HG03469 (cell line): Measurements from ENCODE around the gene CNDP2.
A peak's percentile ranks its signal among the peaks of the same experiment; 100 is the strongest.

Source experiments
- ATAC-seq: cut with Tn5 transposase; IDR thresholded peaks from one replicate; pipeline ENCODE4 v1.9.1; 2021; ENCODE audit warnings: mild to moderate bottlenecking, moderate library complexity, moderate number of reproducible peaks; ENCODE audit not compliant: unreplicated experiment

The CNDP2 gene

DNA sequence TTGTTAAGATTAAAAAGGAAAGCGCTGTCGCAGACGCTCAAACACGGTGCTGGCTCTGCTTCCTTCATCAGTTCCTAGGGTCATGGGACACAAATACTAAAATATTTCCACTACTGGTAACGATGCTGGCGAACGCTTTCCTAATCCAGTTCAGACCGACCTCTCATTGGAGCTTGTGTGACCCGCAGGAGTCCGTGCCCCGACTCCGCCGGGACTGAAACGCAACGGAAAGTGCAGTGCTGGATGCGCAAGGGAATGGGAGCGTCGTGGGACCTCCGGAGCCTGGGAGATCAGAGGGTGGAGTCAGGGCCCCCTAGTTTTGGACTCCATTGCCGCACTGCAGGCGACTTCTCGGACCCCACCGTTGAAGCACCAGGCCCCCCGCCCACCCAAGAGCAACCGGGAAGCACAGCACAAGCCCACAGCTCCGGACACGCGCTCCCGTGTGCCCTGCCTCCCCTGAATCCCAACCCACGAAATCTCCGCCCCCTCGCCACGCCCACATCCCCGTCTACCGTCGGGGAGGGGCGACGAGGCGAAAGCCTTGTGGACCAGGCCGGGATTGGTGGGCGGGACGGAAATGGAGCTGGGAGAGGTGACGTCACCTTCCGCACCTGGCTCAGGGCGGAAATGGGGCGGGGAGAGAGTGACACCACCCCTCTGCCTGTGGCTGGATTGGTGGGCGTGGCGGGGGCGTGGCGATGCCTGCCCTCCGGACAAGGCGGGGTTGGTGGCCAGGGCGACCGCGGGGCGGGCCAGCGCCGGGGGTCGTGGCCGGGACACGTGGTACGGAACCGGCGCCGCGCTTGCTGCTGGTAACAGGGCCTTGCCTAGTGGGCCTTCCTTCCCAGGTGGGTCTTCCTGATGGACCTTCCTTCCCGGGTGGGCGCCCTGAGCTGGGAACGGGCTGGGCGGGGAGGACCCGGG is at the start of gene CNDP2:
Gene CNDP2, plus strand, starts transcription at position 783 of the 927 bp plus-strand sequence. CDS start 3,611 bp downstream, outside the sequence.
- peak; percentile 53 for ATAC-seq

DNA sequence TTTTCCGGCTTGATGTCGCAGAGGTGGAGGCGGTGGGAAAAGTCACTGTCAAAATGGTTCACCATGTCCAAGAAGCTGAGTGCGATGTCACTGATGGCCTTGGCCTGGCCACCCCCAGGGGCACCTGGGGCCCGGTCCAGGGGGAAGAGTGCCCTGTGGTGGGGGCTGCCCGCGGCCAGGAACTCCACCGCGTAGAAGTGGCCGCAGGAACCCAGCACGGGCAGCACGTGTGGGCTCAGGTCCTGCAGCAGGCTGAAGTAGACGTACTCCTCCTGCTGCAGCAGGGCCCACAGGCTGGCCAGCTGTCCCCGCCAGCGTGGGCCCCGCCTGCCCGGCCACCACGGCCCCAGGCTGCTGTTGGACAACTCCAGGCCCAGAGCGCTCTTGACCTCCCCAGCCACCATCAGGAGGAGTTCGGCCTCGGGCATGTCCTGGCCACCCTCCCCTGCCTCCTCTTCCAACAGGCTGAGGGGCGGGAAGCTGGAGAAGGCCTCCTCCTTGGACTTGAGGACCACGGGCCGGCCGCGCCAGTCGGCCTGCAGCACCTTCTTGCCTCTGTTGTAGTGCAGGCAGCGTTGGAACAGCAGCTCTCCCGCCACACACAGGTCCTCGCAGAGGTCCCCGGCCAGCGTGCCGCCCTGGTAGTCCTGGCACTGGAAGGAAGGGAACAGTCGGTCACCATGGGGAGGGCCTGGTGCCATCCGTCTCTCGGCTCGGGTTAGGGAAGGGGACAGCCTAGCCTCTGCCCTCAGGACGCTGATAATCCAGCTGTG is 49.3 kb upstream of the CNDP2 start:
- ATAC-seq = no peak

DNA sequence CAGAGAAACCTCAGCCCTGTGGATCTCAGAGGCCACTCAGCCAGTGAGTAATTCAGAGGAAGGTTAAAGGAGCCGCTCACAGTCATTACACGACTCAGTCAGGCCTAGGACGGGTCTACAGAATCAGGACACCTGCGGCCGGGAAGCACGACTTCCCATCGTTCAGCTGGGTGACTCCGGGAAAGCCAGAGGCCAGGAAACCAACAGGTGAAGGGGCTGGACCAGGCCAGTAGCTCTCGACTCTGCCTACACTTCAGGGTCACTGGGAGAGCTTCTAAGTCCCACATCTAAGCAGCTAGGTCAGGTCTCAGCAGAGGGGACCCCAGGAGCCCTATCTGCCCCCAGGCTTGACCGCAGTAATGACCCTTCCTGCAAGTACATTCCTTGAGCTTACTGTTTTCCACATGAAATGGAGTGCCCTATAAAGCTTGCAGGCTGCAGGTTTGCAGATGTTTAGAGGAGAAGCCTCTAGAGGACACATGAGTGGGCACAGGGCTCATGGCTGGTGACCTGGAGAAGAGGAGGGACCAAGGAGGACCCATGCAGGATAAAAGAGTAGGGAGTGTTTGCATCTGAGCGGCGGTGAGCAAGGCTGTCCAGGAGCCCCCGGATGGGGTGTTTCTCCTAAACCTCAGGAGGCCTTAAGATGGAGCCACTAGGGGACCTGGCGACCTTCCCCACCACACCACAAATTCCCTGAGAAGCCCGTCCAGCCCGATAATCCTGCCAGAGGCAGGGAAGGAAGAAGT is 48.6 kb upstream of the CNDP2 start:
- ATAC-seq = no peak

DNA sequence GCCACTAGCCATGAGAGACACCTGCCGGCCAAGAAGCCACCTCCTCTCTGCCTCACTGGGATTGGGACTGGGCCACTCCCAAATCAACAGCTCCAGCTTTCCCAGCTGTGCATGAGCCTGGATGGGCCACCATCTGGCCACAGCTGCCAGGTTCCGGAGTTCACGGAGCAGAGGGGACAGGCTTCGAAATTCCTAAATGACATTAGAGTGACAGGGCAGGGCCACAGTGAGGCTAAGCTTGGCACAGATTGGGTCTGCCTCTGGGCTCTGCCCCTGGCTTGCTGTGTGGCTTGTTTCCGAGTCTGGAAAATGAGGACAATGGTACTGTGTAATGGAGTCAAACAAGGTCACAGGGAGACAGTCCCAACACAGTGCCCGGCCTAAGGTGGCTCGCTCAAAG is 45.5 kb upstream of the CNDP2 start:
- no peak for ATAC-seq

DNA sequence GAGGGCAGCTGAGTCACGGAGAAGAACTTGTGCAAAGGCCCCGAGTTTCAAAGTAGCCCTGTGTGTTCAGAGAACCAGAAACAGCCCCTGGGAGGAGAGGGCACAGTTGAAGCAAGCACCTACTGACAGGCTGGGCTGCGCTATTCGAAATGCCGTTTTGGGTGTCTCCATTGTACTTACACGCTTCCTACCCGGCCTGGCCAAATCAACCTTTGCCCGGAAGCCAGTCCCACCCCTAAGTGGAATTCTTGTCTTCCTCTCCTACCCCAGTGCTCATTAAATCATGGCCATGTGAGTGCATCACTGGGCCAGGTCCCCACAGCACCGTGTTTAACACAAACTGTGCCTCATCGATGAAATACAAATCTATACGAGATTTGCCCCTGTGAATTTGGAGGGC is 45.0 kb upstream of the CNDP2 start:
- no peak for ATAC-seq

DNA sequence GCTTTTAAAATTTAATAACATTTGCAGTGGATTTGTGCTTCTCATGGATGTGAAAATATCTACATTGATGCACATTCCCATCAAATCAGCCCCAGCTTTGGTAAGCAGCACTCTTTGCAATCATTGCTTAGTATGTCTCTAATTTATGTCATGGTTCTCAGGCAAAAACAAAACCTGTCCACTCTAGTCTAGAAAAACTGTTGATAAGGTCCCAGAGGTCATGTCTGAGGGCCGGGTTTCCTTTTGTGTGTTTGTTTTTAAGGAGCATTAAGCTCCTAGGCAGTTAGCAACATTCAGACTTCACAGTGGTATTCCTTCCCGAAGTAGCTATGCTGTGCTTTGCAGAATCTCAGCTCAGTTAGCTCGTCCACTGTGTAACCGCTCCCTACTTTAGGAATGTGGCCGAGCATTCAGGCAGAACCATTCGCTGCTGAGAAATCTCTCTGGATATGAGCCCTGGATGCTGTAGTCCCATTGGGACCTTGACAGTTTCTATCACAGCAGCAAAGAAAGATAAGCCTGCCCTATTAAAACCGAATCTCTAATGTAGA is 43.1 kb upstream of the CNDP2 start:
- no peak for ATAC-seq

DNA sequence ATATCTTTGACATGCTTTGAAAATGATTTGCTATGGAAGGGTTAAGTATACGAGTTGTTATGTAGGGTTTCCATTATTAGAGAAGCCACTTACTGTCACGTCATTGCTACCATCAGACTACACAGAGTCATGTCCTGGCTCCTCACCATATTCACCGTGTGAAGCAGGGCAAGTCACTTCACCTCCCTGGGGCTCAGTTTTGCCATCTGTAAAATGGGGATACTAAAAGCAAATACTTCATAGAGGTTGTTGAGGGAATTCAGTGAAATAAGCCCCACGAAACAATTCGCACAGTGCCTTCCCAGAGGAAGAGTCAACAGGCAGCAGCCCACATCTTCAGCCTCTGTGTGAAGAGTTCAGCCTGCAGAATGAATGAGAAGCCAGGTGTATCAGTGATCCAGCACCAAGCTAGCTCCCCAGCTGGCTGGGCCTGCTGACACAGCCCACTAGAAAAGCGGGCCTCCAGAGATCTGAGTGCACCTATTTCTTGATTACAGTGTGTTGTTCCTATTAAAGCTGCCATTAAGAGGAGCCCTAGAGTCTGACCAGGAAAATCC is 42.4 kb upstream of the CNDP2 start:
- no peak for ATAC-seq

DNA sequence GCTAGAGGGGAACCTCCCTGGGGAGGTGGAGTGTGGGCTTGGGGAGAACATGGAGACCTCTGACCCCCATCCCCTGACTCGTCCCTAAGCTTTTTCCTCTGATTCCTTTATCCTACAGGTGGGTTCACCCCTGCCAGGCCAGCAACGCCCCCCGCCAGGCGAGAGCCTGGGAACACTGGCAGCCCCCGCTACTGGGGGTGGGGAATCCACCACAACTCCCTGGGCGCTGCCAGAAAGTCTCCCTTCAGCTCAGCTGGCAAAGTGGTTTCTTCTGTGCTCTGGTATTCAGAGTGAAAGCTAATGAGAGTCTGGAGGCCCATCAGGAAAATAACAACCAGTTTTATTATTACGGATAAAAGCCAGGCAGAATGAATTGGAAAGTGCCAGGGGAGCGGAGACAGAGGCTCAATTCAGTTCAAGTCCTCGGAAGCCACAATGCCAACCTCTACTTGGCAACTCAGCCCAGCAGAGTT is 41.8 kb upstream of the CNDP2 start:
- ATAC-seq = no peak

DNA sequence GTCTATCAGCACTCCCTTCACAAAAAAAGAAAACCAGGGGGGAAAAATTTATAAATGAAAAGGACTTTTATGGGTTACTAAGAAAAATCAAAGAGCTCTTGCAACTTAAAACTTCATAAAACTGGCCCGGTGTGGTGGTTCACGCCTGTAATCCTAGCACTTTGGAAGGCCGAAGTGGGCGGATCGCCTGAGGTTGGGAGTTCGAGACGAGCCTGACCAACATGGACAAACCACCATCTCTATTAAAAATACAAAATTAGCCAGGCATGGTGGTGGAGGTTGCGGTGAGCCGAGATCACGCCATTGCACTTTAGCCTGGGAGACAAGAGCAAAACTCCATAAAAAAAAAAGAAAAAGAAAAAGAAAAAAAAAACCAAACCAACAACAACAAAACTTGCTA is 40.8 kb upstream of the CNDP2 start:
- no peak for ATAC-seq

DNA sequence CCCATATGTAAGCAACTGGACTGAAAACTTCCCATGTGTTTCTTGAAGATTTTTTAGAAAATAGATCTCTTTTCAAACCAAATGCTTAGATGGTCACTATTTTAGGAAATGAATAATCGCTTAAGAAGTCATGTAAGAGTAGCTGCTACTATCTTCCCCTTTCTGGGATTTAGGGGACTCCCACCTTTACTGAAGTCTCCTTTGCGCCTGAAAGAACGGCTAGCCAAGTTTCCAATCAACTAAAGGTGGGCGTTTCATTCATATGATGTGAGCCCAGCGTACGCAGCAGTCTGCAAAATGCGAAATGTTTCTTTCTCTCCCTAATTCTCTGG is 40.2 kb upstream of the CNDP2 start:
- no peak for ATAC-seq

DNA sequence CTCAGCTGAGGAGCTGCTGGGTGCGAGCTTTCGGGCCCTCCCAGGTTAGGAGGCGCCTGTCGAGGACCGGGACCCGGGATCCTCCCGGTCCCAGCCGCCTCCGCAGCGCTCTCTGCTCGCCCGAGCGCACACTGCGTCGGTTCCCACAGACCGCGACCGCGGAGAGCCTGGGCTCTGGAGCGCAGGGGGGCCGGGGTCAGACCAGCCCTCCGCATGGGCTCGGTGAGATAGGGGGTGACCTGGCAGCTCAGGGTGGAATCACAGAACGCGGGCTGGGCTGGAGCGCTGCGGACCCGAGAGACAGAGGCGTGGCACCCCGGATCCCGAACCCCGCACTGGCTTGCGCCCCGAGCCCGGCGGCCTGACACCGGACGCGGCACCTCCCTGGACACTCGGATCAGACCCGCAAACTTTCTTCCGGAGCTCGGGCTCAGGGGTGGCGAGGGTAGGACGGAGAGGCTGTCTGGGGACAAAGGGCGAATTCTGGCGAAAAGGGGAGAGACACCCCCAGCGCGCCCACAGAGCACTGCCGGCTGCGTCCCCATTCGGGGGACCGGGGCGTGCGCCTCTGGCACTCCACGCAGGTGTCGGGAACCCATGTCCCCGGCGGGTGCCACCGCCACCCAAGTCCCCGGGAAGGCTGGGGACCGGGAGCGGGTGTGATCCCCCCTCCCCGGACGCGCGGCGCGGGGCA is 39.7 kb upstream of the CNDP2 start:
- no peak for ATAC-seq

DNA sequence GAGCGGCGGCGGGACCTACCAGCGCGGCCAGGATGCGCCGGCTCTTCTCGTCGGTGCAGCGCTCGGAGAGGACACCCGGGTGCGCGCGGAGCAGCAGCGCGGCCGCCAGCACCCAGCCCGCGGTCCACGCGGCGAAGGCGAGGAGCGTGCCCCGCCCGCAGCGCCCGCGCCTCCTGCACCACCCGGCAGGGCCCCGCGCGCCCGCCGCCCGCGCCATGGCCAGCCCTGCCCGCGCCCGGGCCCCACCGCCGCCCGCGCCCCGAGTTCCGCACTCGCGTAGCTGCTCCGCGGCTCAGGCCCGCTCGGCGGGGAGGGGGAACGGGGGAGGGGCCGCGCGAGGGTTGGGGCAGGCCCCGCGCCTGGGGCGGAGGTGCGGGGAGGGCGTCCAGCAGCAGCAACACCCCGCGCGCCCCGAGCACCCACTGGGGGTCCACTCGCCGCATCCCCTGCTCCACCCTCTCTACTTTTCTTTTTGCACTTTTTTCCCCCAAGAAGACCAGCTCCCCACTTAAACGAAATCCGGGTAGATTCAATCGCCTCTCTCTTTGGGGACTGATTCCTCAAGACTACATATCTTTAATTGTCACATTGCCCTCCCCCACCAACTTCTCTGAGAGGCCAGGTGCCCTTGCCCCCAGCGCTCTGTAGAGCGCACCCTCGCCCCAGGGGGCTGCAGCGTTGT is 39.0 kb upstream of the CNDP2 start, which contains the start of gene DIPK1C:
Gene DIPK1C, minus strand, starts transcription at position 266 of the 682 bp plus-strand sequence. Its CDS starts 49 bp downstream, at position 217.
- ATAC-seq = no peak

DNA sequence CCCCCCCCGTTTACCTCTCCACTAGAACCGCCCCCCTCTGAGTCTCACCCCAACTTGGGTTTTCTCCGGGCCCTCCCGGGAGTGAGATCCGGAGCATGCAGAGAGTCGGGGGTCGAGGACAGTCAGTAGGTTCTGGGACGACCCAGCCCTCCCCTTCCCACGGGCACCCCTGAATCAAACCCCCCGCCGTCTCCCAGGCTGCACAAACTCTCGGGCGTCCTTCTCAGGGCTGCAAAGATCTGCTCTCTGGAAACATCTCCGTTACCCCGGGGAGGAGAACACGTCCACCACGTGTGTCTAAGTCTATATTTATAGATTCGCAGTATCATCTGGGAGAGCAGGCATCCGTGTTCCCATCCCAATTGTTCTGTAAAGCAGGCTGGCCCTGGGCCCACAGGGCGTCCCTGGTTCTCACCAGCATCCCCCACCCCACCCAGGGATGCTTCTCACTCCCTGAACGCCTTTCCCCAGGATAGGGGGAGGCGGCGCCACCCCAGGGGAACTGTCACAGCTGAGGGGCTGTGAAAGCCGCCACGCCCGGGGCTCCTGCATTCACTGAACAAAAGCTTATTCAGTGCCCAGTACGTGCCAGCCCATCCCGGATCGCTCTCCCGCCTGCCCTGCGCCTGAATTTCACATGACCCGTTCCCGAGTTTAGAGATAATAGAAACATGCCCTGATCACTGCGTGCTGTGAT is 38.3 kb upstream of the CNDP2 start:
- no peak for ATAC-seq

DNA sequence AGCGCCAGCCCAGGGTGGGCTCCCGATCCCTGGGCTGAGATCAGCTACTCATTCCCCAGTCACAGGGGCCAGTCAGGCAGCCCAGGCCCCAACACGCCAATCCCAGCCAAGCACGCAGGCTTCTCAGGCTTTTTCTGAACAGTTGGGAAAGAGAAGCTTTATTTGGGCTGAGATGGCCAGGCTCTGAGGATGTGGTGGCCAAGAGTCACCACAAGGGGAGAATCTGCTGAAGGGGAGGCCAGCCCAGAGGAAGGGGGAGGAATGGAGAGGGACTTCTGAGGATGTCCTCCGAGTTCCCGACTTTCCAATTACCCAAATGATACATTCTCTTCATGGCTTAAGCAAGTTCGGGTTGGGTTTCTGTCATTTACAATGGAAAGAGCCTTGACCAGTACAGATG is 36.3 kb upstream of the CNDP2 start:
- ATAC-seq = no peak

DNA sequence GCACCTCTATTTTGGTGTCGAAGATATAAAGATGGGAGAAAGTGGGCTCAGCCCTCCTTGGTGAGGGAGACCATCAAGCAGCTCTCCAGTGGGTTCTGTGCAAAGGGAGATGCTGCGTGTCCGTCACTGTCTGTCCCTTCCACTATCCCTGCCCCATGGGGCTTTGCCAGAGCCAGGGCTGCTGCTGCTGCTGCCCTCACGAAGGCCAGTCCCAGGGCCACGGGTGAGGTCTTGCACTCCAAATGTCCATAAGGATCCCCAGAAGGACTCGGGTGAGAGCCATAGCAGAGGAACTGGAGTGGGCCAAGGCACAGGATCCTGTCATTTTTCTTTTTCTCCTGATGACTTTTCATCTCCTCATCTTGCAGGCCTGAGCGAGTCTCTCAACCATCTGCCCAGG is 35.3 kb upstream of the CNDP2 start:
- ATAC-seq = no peak

DNA sequence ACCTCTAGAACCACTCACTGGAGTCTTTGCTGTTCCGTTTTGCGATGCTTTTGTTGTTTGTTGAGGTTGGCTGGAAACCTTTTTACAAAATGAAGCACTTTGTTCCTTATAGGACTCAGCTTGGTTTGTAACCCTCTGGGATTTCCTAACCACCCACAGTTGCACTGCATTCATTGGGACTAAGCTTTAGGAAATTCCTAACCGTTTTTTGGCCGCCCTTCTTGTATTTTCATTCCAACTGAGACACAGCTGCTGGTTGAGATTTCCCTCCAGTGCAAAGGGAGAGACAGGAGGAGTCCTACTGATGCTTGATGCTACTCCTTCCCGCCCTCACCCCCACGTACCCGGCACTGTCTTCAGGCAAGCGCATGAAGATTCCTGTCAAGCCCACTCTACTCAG is 32.9 kb upstream of the CNDP2 start:
- no peak for ATAC-seq

DNA sequence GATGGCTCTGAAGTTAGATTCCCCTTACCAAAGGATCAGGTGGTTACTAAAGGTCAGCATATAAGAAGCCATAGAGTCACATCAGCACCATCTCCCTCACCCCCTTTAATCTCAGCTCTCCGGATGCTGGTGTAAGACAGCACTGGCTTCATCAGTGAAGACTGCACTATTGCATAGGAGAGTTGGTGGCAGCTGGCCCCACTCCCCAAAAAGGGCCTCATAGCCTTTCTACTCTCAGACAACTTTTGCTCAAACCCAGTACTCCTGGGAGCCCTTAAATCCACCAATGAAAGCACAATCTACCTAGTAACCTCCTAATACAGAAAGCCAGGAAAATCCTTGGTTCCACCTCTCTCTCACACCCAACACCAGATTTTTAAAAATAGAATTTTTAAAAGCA is 32.2 kb upstream of the CNDP2 start:
- ATAC-seq = no peak

DNA sequence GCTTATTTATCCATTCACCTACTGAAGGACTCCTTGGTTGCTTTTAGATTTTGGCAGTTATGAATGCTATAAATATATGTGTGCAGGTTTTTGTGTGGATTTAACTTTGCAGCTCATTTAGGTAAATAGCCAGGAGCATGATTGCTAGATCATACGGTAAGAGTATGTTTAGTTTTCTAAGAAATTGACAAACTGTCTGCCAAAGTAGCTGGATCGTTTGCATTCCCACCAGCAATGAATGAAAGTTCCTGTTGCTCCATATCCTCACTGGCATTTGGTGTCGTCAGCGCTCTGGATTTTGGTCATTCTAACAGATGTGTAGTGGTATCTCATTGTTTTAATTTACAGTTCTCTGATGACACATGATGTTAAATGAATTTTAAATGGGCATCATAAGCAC is 30.4 kb upstream of the CNDP2 start:
- no peak for ATAC-seq

DNA sequence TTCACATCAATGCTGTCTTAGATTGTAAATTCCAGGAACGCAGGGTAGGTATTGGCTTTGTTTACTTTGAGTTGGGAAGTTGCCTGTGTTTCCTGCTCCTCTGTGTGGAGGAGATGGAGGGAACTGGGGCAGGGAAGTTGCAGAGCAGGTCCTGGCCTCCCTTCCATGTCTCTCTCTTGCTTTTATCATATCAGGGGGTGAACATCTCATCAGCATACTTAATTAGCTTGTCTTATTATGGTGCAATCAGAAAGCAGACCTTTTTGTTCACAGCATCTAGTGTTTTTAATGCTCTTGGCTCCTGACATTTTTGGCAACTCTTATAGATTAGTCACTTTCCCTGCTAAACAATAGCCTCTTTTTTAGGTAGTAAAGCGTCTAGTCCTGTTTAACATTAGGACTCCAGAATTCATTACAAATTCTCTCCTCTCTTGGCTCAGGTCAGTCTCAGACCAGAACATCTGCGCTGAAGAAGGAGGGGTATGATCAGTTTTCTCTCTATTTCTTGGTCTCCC is 27.6 kb upstream of the CNDP2 start:
- no peak for ATAC-seq
